HL-60/S4 treated with phorbol 12-myristate 13-acetate at 8.2 ng/mL for 4 days and 3 days (cell line): Measurements from ENCODE around the gene FAN1.
"Not testable (repeated sequence)": the region's sequence is repeated elsewhere in the genome, so short reads cannot be mapped to it uniquely, and the experiment has no call there.

Source experiments
- in situ Hi-C: fragments of 300-500 bp; cut with MboI; formaldehyde crosslinking; loops from 2 replicates; pipeline ENCODE4 v1.15.0; 2022; ENCODE audit warnings: low sequenced_read_pairs

FAN1 gene

GRCh38 chr15:30903497-30904187 is at the start of gene FAN1:
FAN1 (plus strand) TSS chr15:30903915; CDS start chr15:30904664, 749 bp downstream.
- in situ Hi-C loops = loop anchor here (10.0 kb wide), 1 partner anchor 61 kb away; no protein-coding TSS in a partner anchor

GRCh38 chr15:30859091-30859874 is 44.4 kb upstream of the FAN1 start:
- in situ Hi-C loops = no loop called here

GRCh38 chr15:30865257-30865656 is 38.5 kb upstream of the FAN1 start:
- in situ Hi-C loops = no loop called here

DNA sequence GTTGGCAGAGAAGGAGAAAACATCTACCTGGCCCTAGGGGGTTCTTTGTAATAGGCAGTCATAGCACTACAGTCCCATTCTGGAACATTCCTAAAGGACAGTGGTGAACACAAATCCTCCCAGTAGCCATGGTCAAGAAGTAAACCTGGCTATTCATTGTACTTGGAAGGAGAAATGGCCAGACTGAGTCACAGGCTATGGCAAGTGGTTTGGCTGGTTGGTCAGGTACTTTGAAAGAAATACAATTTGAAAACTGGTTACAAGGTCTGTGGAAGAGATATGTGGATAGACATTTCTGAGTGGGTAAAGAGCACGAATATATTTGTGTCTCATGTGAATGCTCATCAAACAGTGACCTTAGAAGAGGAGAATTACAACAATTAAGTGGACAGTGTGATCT is 33.0 kb upstream of the FAN1 start:
- in situ Hi-C loops = no loop called here

GRCh38 chr15:30872341-30872748 is 31.4 kb upstream of the FAN1 start:
- in situ Hi-C loops = no loop called here

DNA sequence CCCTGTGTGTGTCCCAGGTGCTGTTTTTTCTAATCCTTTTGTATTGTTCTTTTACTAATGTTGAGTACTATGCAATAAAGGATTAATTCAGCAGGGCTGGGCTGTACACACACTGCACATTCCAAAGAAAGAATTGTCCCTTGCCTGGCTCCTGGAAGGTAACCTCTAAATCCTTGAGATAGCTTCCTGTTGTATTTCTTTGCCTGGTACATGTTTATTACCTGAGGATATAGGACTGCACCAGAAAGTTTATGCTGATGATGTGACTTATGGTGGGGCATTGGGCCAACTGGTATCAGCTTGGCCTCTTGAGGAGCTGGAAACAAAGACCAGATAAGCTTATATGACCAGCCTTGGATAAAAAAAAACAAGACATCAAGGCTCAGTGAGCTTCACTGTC is 26.6 kb upstream of the FAN1 start:
- in situ Hi-C loops = no loop called here

GRCh38 chr15:30878515-30878914 is 25.2 kb upstream of the FAN1 start:
- in situ Hi-C loops = no loop called here

DNA sequence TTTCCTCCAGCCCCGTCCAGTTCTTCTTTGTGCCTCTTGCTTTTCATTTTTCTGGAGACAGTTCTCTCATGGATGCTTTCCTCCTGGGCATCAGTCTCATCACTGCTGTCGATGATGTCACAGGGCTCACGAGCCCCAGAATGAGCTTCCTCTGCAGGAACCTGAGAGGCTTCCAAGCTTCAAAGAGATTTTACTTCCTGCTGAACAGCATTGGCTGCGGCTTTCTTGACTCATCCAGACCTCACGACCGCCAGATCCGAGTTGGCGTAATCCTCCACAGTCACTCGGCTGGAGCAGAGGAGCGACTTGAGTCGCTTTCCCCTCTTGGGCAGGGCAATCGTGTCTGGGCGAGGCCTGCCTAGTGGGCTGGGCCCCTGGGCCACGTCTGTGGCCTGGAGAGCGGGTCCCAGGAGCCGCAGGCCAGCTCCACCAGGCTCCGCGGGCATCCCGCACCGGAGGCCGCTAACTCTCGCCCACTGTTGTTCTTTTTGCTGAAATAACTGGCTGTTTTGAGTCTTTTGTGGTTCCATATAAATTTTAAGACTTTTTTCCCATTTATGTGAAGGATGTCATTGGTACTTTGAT is 20.8 kb upstream of the FAN1 start:
- in situ Hi-C loops = no loop called here

DNA sequence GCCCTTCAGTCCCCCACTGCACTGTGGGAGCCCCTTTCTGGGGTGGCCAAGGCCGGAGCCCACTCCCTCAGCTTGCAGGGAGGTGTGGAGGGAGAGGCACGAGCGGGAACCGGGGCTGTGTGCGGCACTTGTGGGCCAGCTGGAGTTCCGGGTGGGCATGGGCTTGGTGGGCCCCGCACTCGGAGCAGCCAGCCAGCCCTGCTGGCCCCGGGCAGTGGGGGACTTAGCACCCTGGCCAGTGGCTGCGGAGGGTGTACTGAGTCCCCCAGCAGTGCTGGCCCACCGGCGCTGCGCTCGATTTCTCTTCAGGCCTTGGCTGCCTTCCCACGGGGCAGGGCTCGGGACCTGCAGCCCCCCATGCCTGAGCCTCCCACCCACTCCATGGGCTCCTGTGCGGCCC is 20.0 kb upstream of the FAN1 start:
- in situ Hi-C loops = not testable (repeated sequence)

DNA sequence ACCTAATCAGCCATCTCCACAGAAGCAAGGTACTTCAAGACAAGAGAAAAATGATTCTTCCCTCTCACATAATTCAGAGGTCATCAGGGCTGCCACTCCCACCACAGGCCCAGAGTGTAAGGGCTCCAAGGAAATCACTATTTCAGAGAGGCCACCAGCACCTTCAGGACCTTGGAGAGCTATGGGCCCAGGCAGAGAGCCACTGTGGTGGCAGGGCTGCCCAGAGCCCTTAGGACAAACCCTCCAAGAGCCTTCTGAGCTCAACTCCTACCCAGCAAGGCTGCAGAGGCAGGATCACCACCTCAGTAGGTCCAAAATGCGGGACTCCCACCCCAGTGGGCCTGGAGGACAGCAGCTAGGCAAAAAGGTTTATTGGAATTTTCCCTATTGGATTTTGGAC is 17.9 kb upstream of the FAN1 start:
- in situ Hi-C loops = no loop called here

GRCh38 chr15:30889196-30889595 is 14.5 kb upstream of the FAN1 start:
- in situ Hi-C loops = no loop called here

GRCh38 chr15:30895461-30896210 is 8.1 kb upstream of the FAN1 start:
- in situ Hi-C loops = no loop called here

DNA sequence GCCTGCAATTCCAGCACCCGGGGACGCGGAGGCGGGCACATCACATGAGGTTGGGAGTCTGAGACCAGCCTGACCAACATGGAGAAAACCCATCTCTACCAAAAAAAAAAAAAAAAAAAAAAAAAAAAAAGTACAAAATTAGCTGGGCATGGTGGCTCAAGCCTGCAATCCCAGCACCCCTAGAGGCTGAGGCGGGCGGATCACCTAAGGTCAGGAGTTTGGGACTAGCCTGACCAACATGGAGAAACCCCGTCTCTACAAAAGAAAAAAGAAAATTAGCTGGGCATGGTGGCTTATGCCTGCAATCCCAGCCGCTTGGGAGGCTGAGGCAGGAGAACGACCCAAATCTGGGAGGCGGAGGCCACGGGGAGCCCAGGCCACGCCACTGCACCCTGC is 7.5 kb upstream of the FAN1 start:
- in situ Hi-C loops = no loop called here

DNA sequence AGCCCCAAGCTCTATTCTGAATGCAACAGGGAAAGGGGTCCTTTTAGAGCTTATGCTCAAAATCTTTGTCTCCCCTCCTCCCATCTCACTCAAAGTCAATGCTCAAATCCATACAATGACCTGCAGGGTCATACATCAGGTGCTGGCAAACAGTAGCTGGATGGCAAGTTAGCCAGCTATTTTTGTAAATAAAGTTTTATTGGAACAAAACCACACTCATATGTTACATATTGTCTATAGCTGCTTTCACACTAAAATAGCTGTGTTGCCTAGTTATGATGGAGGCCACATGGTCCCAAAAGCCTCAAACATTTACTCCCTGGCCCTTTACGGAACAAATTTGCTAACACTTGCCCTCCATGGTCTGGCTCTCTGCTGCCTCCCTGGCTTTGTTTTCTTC is 1.8 kb upstream of the FAN1 start:
- in situ Hi-C loops = loop anchor here (10.0 kb wide), 1 partner anchor 63 kb away; no protein-coding TSS in a partner anchor

DNA sequence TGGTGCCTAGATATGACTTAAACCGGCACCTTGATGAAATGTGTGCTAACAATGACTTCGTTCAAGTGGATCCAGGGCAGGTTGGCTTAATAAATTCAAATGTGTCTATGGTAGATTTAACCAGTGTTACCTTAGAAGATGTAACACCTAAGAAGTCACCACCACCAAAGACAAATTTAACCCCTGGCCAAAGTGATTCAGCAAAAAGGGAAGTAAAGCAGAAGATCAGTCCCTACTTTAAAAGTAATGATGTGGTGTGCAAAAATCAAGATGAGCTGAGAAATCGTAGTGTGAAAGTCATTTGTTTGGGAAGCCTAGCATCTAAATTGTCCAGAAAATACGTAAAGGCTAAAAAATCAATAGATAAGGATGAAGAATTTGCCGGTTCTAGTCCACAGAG is 1.1 kb downstream of the FAN1 start:
- in situ Hi-C loops = loop anchor here (10.0 kb wide), 1 partner anchor 60 kb away; no protein-coding TSS in a partner anchor

- in situ Hi-C loops = loop anchor here (10.0 kb wide), 1 partner anchor 59 kb away; no protein-coding TSS in a partner anchor
Measured at GRCh38 chr15:30905821-30906220, 2.1 kb downstream of the FAN1 start.

GRCh38 chr15:30906366-30906765 is 2.7 kb downstream of the FAN1 start:
- in situ Hi-C loops = loop anchor here (10.0 kb wide), 1 partner anchor 58 kb away; no protein-coding TSS in a partner anchor

DNA sequence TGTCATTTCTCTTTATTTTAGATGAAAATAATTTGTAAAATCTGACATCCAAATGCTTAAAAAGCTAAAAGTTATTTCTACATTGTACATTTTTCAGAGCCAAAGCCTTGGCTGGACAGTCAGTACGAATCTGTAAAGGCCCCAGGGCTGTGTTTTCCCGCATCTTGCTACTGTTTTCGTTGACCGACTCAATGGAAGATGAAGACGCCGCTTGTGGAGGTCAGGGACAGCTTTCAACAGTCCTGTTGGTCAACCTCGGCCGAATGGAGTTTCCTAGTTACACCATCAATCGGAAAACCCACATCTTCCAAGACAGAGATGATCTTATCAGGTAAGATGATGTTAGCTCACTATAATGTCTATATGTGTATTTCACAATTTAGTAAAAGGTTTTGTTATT is 10.0 kb downstream of the FAN1 start:
- in situ Hi-C loops = no loop called here

GRCh38 chr15:30917013-30917412 is 13.3 kb downstream of the FAN1 start:
- in situ Hi-C loops = no loop called here

- in situ Hi-C loops = no loop called here
Measured at GRCh38 chr15:30917675-30918074, 14.0 kb downstream of the FAN1 start.

DNA sequence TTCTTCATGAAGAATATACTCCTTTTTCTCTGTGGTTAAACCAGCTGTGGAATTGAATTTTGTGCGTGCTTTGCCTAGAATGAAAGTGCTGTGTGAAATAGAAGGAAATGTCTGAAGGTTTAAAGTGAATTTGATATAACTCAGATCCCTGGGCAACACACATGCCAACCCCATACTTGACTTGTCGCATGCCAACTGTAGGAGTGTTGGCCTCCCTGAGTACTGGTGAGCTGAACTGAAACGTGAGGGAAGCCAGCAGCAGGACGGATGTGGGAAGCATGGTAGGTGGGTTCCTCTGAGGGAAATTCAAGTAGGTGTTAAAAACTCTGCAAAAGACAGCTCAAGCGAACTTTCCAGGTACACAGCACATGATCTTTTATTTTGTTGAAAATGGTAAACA is 14.7 kb downstream of the FAN1 start:
- in situ Hi-C loops = no loop called here
